Heart left ventricle (tissue), 16 donors: ENCODE measurements around the gene ZNF555. TPM values are rescaled to one million over a fixed set of nuclear protein-coding genes. Genes with fewer than 3 reads are reported as not detected.

Experiments used
- ATAC-seq, 4 donors: fragments of 200-7000 bp; cut with Tn5 transposase; one replicate each; pipeline ENCODE4 v1.9.1; 2020 to 2022; ENCODE audit warnings: moderate library complexity in 4 of 4, mild to moderate bottlenecking in 3 of 4, moderate number of reproducible peaks in 1 of 4
- DNase-seq, 5 donors: peaks; one replicate each; pipeline ENCODE4 v3.0.0-alpha.2; 2020
- H3K27ac ChIP-seq, 12 donors: fragments of 200-600 bp; sonication (generic) in 4 of 12; one replicate each; pipeline versions ENCODE4 v1.5.0 to v1.8.0; 2016 to 2022; ENCODE audit warnings: mild to moderate bottlenecking in 2 of 12
- H3K27me3 ChIP-seq, 9 donors: fragments of 200-600 bp; sonication (generic) in 2 of 9; one replicate each; pipeline versions ENCODE4 v1.5.1 to v1.8.0; 2016 to 2022; ENCODE audit warnings: mild to moderate bottlenecking in 3 of 9
- H3K36me3 ChIP-seq, 9 donors: fragments of 200-600 bp; sonication (generic) in 2 of 9; one replicate each; pipeline versions ENCODE4 v1.5.0 to v1.8.0; 2018 to 2022; ENCODE audit warnings: mild to moderate bottlenecking in 2 of 9
- H3K4me1 ChIP-seq, 12 donors: fragments of 200-600 bp; sonication (generic) in 4 of 12; one replicate each; pipeline versions ENCODE4 v1.5.0 to v1.8.0; 2016 to 2022; ENCODE audit warnings: mild to moderate bottlenecking in 3 of 12
- H3K4me3 ChIP-seq, 12 donors: fragments of 200-600 bp; sonication (generic) in 4 of 12; one replicate each; pipeline versions ENCODE4 v1.5.0 to v1.8.0; 2017 to 2022; ENCODE audit warnings: mild to moderate bottlenecking in 9 of 12, moderate library complexity in 4 of 12
- H3K9me3 ChIP-seq, 12 donors: fragments of 200-600 bp; sonication (generic) in 4 of 12; one replicate each; pipeline versions ENCODE4 v1.5.0 to v1.8.0; 2016 to 2022; ENCODE audit warnings: mild to moderate bottlenecking in 1 of 12
- CTCF ChIP-seq, 12 donors: fragments of 200-600 bp; sonication (generic) in 4 of 12; IDR thresholded peaks; one replicate each; pipeline versions ENCODE4 v1.5.0 to v1.8.0; 2018 to 2022; ENCODE audit warnings: antibody characterized with exemption in 12 of 12, mild to moderate bottlenecking in 5 of 12
- POLR2A ChIP-seq, 2 donors: fragments of 450-650 bp; IDR thresholded peaks; one replicate each; pipeline ENCODE4 v1.6.1; 2017; ENCODE audit warnings: antibody characterized with exemption in 2 of 2, mild to moderate bottlenecking in 2 of 2, moderate library complexity in 2 of 2
- WGBS, 4 donors: extraction: QIAGEN DNeasy Blood & Tissue Kit in 2 of 4; methylation state at CpG; one replicate each; pipeline versions ENCODE4 v1.1.5 to v1.1.7; 2013 to 2018; 5-methylcytosine and 5-hydroxymethylcytosine counted together
- intact Hi-C, 10 donors: fragments of 100-400 bp; cut with DNase I; formaldehyde crosslinking; loops; one replicate each; pipeline versions ENCODE4 v1.11.1 to v1.14.2; 2022
- polyA plus RNA-seq, 2 donors: library from polyadenylated mRNA; stranded (reverse); fragments of 200-250 nt; gene quantifications; one replicate each; pipeline ENCODE4 v1.2.3, GENCODE V29; 2013
- total RNA-seq, 9 donors: library from RNA; depleted of rRNA in 2 of 9; stranded (reverse); fragments of >200 nt in 2 of 9; fragmentation: NEBNext Ultra II Directional in 3 of 9; extraction: Animal tissue kit (Norgen Biotek cat#: 25700) in 3 of 9; gene quantifications; one replicate each; pipeline versions ENCODE4 v1.1.0 to v1.2.4, GENCODE V29; 2016 to 2023
- donor health status: ischemic (EF 13 %, LVEDD 7.1; RV severe dilation, severe dysfunction).
- donor health status: healthy with polysubstance abuse.
- donor health status: DM: no; HTN: yes; CAD: no.
- donor health status: DM: no; HTN: no; CAD: no.
- donor health status: ischemic (EF 25% LVEDD 6.9; RV normal size, moderate dysfunction).
- donor health status: ischemic (EF 25% LVEDD 5.7; RV mildly dilated, moderate dysfunction).
- donor health status: healthy.
- donor health status: DM: yes; HTN: yes; CAD: no.
- donor health status: ischemic (EF 35%, LVEDD 5.7; RV mildly dilated, moderate dysfunction).
- donor health status: nonischemic (EF 11% LVEDD 7.7; RV severe dilation, severe dysfunction).
- donor health status: DM: yes; HTN: yes; CAD: no.
- donor health status: PGD.
- donor health status: ischemic (EF 29% LVEDD 5.4; RV normal size, mild dysfunction).
- donor health status: nonischemic (EF 23%, LVEDD 6.1; RV moderate dilation, normal function).

Gene ZNF555
- total and polyA plus RNA-seq, 11 donors = 2.7 to 11.5 (median 8.1) TPM

GRCh38 chr19:2863816-2864215 is 22.5 kb downstream of the ZNF555 start:
- no peaks in the 10 kb centered on the region for H3K4me1 ChIP-seq
- 66 to 80% (median 68%) methylated on average over 10 of the region's 10 CpGs for WGBS, 4 donors
- intact Hi-C loops = loop anchor here in 2 of 10 donors (10.0 kb wide), 2 partner anchors 209 to 219 kb away; no protein-coding TSS in a partner anchor
- H3K27ac ChIP-seq = no peak overlapping the region
- peaks cover 0 to under 1% (median 0%) of the 10 kb centered on the region in 9 donors for H3K36me3 ChIP-seq
- H3K27me3 ChIP-seq = no peaks in the 10 kb centered on the region
- DNase-seq (no peak), ATAC-seq (peak in 3 of 4 donors; percentile 63 to 78 (median 73))
- no peak for TF ChIP-seq CTCF (IDR thresholded peaks at IDR 0.05)
- TF ChIP-seq POLR2A (IDR thresholded peaks at IDR 0.05) = no peak
- no peak overlapping the region for H3K4me3 ChIP-seq
- peaks cover 0 to 20% (median 7%) of the 10 kb centered on the region in 12 donors for H3K9me3 ChIP-seq

DNA sequence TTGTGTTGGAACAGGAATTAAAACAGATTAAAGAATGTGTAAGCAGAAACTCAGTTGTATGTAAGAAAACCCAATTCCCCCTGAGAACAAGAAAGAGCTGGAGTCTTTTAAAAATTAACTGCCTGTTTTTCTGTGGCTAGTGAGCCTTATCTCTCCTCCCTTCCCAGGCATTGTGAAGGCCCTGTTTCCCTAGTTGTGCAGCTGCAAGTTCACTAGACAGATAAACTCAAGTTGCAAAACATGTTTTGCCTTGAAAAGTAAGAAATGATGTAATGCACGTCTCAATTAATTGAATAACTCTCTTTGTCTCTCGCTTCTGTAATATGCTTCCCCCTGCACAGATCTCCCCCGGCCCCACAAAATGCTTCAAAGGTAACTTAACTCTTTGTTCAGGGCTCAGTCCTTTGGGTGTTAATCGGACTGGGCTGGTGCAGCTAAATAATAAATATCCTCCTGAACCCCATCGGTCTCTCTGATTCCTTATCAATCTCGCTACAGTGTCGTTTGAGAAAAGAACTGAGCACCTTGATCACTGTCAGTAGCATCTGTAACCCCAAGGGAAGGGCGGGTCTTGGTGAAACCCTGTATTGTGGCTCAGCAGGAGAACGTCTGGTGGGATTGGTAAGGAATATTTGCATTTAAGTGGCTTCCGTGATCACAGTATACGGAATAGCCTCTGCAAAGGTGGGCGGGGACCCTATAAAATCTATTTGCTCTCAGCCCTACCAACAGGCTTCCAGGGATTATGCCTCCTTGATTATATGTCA is 24.2 kb downstream of the ZNF555 start:
- ATAC-seq = no peak

DNA sequence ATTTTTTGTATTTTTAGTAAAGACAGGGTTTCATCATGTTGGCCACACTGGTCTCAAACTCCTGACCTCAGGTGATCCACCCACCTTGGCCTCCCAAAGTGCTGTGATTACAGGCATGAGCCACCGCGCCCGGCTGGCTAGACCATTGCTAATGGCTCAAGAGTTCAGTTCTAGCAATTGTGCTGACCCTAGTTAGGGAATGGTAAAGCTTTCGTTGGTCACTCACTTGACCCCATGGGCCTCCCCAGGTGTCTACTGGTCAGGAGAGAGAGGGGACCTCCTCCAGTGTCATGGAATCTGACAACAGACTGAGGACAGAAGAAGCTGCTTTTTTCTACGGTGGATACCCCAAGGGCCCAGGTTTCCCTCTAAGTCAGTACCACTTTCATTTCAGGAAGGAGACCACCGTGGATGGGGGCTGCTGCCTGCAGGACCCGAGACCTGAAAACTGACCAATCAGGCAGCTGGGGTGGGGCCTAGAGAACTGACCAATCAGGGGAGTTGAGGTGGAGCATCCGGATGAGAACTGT is 25.3 kb downstream of the ZNF555 start:
- WGBS, 4 donors = 76 to 85% (median 79%) methylated on average over 8 of the region's 8 CpGs
- no peak overlapping the region for H3K4me3 ChIP-seq
- H3K27ac ChIP-seq = no peak overlapping the region
- no peaks in the 10 kb centered on the region for H3K27me3 ChIP-seq
- peaks cover 0 to 3% (median 0%) of the 10 kb centered on the region in 12 donors for H3K9me3 ChIP-seq
- intact Hi-C loops = loop anchor here in 3 of 10 donors (5.0 to 10.0 kb wide), 3 partner anchors 212 to 222 kb away; no protein-coding TSS in a partner anchor
- DNase-seq = no peak
- H3K4me1 ChIP-seq = no peaks in the 10 kb centered on the region
- no peaks in the 10 kb centered on the region for H3K36me3 ChIP-seq
- no peak for ATAC-seq
- TF ChIP-seq CTCF (IDR thresholded peaks at IDR 0.05) (no peak), POLR2A (IDR thresholded peaks at IDR 0.05) (no peak)

More for the DNA sequence above, 24.2 kb downstream of the ZNF555 start:
- no peak overlapping the region for H3K27ac ChIP-seq
- no peaks in the 10 kb centered on the region for H3K4me1 ChIP-seq
- no peak overlapping the region for H3K4me3 ChIP-seq
- H3K27me3 ChIP-seq = no peaks in the 10 kb centered on the region
- TF ChIP-seq CTCF (IDR thresholded peaks at IDR 0.05) = no peak
- no peak for TF ChIP-seq POLR2A (IDR thresholded peaks at IDR 0.05)
- 51 to 62% (median 56%) methylated on average over 12 of the region's 12 CpGs for WGBS, 4 donors
- intact Hi-C loops = loop anchor here in 3 of 10 donors (5.0 to 10.0 kb wide), 3 partner anchors 211 to 221 kb away; no protein-coding TSS in a partner anchor
- no peaks in the 10 kb centered on the region for H3K36me3 ChIP-seq
- H3K9me3 ChIP-seq = peaks cover 0 to 8% (median 0%) of the 10 kb centered on the region in 12 donors
- no peak for DNase-seq
